Activated CD4-positive, alpha-beta memory T cell treated with anti-CD3 and anti-CD28 coated beads for 36 hours (primary cell): ENCODE results near the gene B3GNT8. TPM values are rescaled to one million over a fixed set of nuclear protein-coding genes. Genes with fewer than 3 reads are reported as not detected.
"Not testable (repeated sequence)": the region's sequence is repeated elsewhere in the genome, so short reads cannot be mapped to it uniquely, and the experiment has no call there.

Source experiments
- CTCF ChIA-PET: fragments of 350-600 bp; sonication (Branson Sonifier 250); formaldehyde crosslinking; loops from one replicate; lab custom pipeline; 2021; ENCODE audit warnings: antibody characterized with exemption, inconsistent platforms; lab: Charles Lee
- POLR2A ChIA-PET: fragments of 350-600 bp; sonication (Branson Sonifier 250); formaldehyde crosslinking; loops from one replicate; lab custom pipeline; 2021; ENCODE audit warnings: antibody characterized with exemption; lab: Charles Lee
- DNase-seq: peaks from one replicate; pipeline ENCODE4 v3.0.0-alpha.2; 2020
- H3K27ac Mint-ChIP-seq: one replicate; pipeline ENCODE4 v1.8.0; 2021; ENCODE audit warnings: mixed read lengths
- H3K27me3 Mint-ChIP-seq: one replicate; pipeline ENCODE4 v1.8.0; 2021; ENCODE audit warnings: mixed read lengths
- H3K36me3 Mint-ChIP-seq: one replicate; pipeline ENCODE4 v1.8.0; 2021; ENCODE audit warnings: mixed read lengths
- H3K4me1 Mint-ChIP-seq: one replicate; pipeline ENCODE4 v1.8.0; 2021; ENCODE audit warnings: low read depth, mixed read lengths
- H3K4me3 Mint-ChIP-seq: one replicate; pipeline ENCODE4 v1.8.0; 2021; ENCODE audit warnings: mild to moderate bottlenecking, mixed read lengths
- H3K9me3 Mint-ChIP-seq: one replicate; pipeline ENCODE4 v1.8.0; 2021; ENCODE audit warnings: mixed read lengths
- intact Hi-C: fragments of 100-400 bp; cut with micrococcal nuclease; formaldehyde crosslinking; loops from one replicate; pipeline ENCODE4 v1.15.1; 2023
- total RNA-seq, 2 experiments: library from RNA; stranded (reverse); gene quantifications; one replicate each; pipeline ENCODE4 v1.2.3, GENCODE V29; 2021

Gene B3GNT8
- total RNA-seq, 2 experiments from 2014 or later = 0.55 to 0.68 TPM

- H3K27ac Mint-ChIP-seq, H3K4me3 Mint-ChIP-seq, H3K27me3 Mint-ChIP-seq, DNase-seq, intact Hi-C loops, H3K9me3 Mint-ChIP-seq: not testable (repeated sequence)
- CTCF ChIA-PET = interaction anchor here (1.1 to 2.9 kb wide), 2 partner anchors 14 to 101 kb away, joined by 3 to 9 read pairs; no protein-coding TSS in a partner anchor
- Mint-ChIP-seq H3K36me3 (peaks cover 23% of the 10 kb centered on the region), H3K4me1 (peaks cover 15% of the 10 kb centered on the region)
- POLR2A ChIA-PET = interaction anchor here (1.7 kb wide), 1 partner anchor 128 kb away, joined by 5 read pairs; no protein-coding TSS in a partner anchor
Observed at GRCh38 chr19:41435376-41435775, 8.2 kb upstream of the B3GNT8 start.

- intact Hi-C loops = no loop called here
- ChIA-PET CTCF (interaction anchor here (2.9 kb wide), 1 partner anchor 15 kb away, joined by 9 read pairs; no protein-coding TSS in a partner anchor), POLR2A (no interaction called here)
- Mint-ChIP-seq H3K36me3 (peaks cover 23% of the 10 kb centered on the region), H3K4me3 (no peak overlapping the region), H3K27ac (no peak overlapping the region), H3K9me3 (no peaks in the 10 kb centered on the region), H3K27me3 (no peaks in the 10 kb centered on the region), H3K4me1 (peaks cover 12% of the 10 kb centered on the region)
- no peak for DNase-seq
Observed at GRCh38 chr19:41434450-41434849, 7.3 kb upstream of the B3GNT8 start.

GRCh38 chr19:41433171-41433570 is 6.0 kb upstream of the B3GNT8 start:
- DNase-seq = no peak
- Mint-ChIP-seq H3K4me1 (peaks cover 15% of the 10 kb centered on the region), H3K36me3 (peaks cover 20% of the 10 kb centered on the region), H3K27ac (no peak overlapping the region), H3K4me3 (no peak overlapping the region), H3K27me3 (no peaks in the 10 kb centered on the region), H3K9me3 (no peaks in the 10 kb centered on the region)
- ChIA-PET POLR2A (no interaction called here), CTCF (interaction anchor here (1.2 kb wide), 1 partner anchor 131 kb away, joined by 4 read pairs; no protein-coding TSS in a partner anchor)
- intact Hi-C loops = no loop called here

- ChIA-PET POLR2A (interaction anchor here (0.6 kb wide), 1 partner anchor 215 kb away, joined by 3 read pairs; no protein-coding TSS in a partner anchor), CTCF (interaction anchor here (1.0 to 1.9 kb wide), 3 partner anchors 8 to 95 kb away, joined by 3 to 6 read pairs (median 3); partner anchors contain the start of gene DMAC2)
- peaks cover 22% of the 10 kb centered on the region for H3K4me1 Mint-ChIP-seq
- intact Hi-C loops = no loop called here
- H3K36me3 Mint-ChIP-seq = peaks cover 20% of the 10 kb centered on the region
- no peaks in the 10 kb centered on the region for H3K27me3 Mint-ChIP-seq
- H3K4me3 Mint-ChIP-seq = no peak overlapping the region
- H3K9me3 Mint-ChIP-seq = no peaks in the 10 kb centered on the region
- DNase-seq = no peak
- no peak overlapping the region for H3K27ac Mint-ChIP-seq
Observed at GRCh38 chr19:41431426-41432386, 4.5 kb upstream of the B3GNT8 start.

- POLR2A ChIA-PET = interaction anchor here (0.6 kb wide), 1 partner anchor 216 kb away, joined by 3 read pairs; no protein-coding TSS in a partner anchor
- intact Hi-C loops = no loop called here
- H3K36me3 Mint-ChIP-seq = peaks cover 18% of the 10 kb centered on the region
Observed at GRCh38 chr19:41430922-41431321, 3.7 kb upstream of the B3GNT8 start.

GRCh38 chr19:41428481-41428859 is 1.3 kb upstream of the B3GNT8 start:
- H3K36me3 Mint-ChIP-seq = peaks cover 15% of the 10 kb centered on the region
- peak overlapping the region; percentile 24 for H3K4me3 Mint-ChIP-seq
- ChIA-PET POLR2A (interaction anchor here (0.8 to 1.0 kb wide), 3 partner anchors 9 to 18 kb away, joined by 4 to 7 read pairs (median 4); partner anchors contain the start of gene DMAC2), CTCF (interaction anchor here (1.2 to 2.1 kb wide), 4 partner anchors 12 to 135 kb away, joined by 3 to 16 read pairs (median 6); partner anchors contain the start of gene DMAC2)
- no peaks in the 10 kb centered on the region for H3K27me3 Mint-ChIP-seq
- H3K4me1 Mint-ChIP-seq = peaks cover 21% of the 10 kb centered on the region
- intact Hi-C loops = no loop called here
- peak overlapping the region; percentile 70 for H3K27ac Mint-ChIP-seq
- no peaks in the 10 kb centered on the region for H3K9me3 Mint-ChIP-seq
- DNase-seq = no peak

More at GRCh38 chr19:41430922-41431321, 3.7 kb upstream of the B3GNT8 start:
- H3K4me3 Mint-ChIP-seq = no peak overlapping the region
- H3K4me1 Mint-ChIP-seq = peaks cover 20% of the 10 kb centered on the region
- no peak overlapping the region for H3K27ac Mint-ChIP-seq
- DNase-seq = no peak
- H3K27me3 Mint-ChIP-seq = no peaks in the 10 kb centered on the region
- CTCF ChIA-PET = interaction anchor here (1.0 to 1.9 kb wide), 3 partner anchors 9 to 94 kb away, joined by 3 to 6 read pairs (median 3); partner anchors contain the start of gene DMAC2
- no peaks in the 10 kb centered on the region for H3K9me3 Mint-ChIP-seq

- CTCF ChIA-PET = interaction anchor here (1.2 to 2.1 kb wide), 5 partner anchors 12 to 136 kb away, joined by 3 to 16 read pairs (median 6); partner anchors contain the start of gene DMAC2
- Mint-ChIP-seq H3K4me1 (peaks cover 21% of the 10 kb centered on the region), H3K36me3 (peaks cover 14% of the 10 kb centered on the region), H3K9me3 (no peaks in the 10 kb centered on the region), H3K4me3 (peak overlapping the region; percentile 67), H3K27ac (peak overlapping the region; percentile 85), H3K27me3 (no peaks in the 10 kb centered on the region)
- intact Hi-C loops = no loop called here
- POLR2A ChIA-PET = interaction anchor here (0.8 kb wide), 2 partner anchors 9 to 19 kb away, joined by 4 to 7 read pairs; no protein-coding TSS in a partner anchor
- DNase-seq = peak; percentile 56
Observed at GRCh38 chr19:41427647-41428480, 690 bp upstream of the B3GNT8 start.

GRCh38 chr19:41426116-41426841 is 895 bp downstream of the B3GNT8 start:
- CTCF ChIA-PET = interaction anchor here (1.6 kb wide), 1 partner anchor 23 kb away, joined by 6 read pairs; no protein-coding TSS in a partner anchor
- intact Hi-C loops = no loop called here

GRCh38 chr19:41425174-41426115 is 1.7 kb downstream of the B3GNT8 start:
- Mint-ChIP-seq H3K4me3 (no peak overlapping the region), H3K27me3 (no peaks in the 10 kb centered on the region), H3K27ac (no peak overlapping the region), H3K9me3 (no peaks in the 10 kb centered on the region), H3K4me1 (peaks cover 21% of the 10 kb centered on the region), H3K36me3 (peaks cover 9% of the 10 kb centered on the region)
- POLR2A ChIA-PET = no interaction called here
- no peak for DNase-seq
- CTCF ChIA-PET = no interaction called here
- intact Hi-C loops = no loop called here

More at GRCh38 chr19:41426116-41426841, 895 bp downstream of the B3GNT8 start:
- POLR2A ChIA-PET = interaction anchor here (0.7 kb wide), 1 partner anchor 75 kb away, joined by 3 read pairs; no protein-coding TSS in a partner anchor
- Mint-ChIP-seq H3K36me3 (peaks cover 6% of the 10 kb centered on the region), H3K27ac (peak overlapping the region; percentile 51), H3K4me3 (no peak overlapping the region), H3K27me3 (no peaks in the 10 kb centered on the region), H3K9me3 (no peaks in the 10 kb centered on the region), H3K4me1 (peaks cover 21% of the 10 kb centered on the region)
- DNase-seq = no peak
